ENCODE data around the gene MAML2. TPM values are rescaled to one million over a fixed set of nuclear protein-coding genes. Genes with fewer than 3 reads are reported as not detected.
A peak's percentile ranks its signal among the peaks of the same experiment; 100 is the strongest.
"Not testable (repeated sequence)": the region's sequence is repeated elsewhere in the genome, so short reads cannot be mapped to it uniquely, and the experiment has no call there.

The MAML2 gene
- total RNA-seq, 1 experiment from 2014 or later: 28.3 TPM

DNA sequence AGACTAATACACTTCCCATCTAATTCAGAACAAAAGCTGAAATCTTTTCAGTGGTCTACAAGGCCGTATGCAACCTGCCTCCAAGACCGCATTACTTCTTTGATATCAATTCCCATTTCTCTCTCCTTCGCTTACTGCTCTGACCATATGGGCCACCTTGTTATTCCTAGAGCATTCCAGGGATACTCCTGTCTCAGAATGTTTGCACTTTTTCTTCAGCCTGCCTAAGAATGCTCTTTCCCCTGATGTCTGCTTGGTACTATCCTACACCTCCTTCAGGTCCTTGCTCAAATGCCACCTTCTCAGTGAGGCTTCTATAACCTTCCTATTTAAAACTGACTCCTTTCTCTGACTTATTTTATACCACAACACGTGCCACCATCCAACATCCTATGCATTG is 71.2 kb downstream of the MAML2 start:
- Histone ChIP-seq H3K27me3 (ENCODE audit: insufficient read depth, low read depth) (no peaks in the 10 kb centered on the region), H3K79me2 (ENCODE audit: low read depth) (peaks cover 80% of the 10 kb centered on the region), H4K20me1 (ENCODE audit: insufficient read depth) (no peaks in the 10 kb centered on the region), H3K9me3 (ENCODE audit: insufficient read depth, low read depth) (peaks cover 8% of the 10 kb centered on the region; the same call in 1 of the 2 replicates), H3F3A (ENCODE audit: insufficient read depth, low read depth) (peaks cover 44% of the 10 kb centered on the region), H3K27ac (peak overlapping the region; percentile 94), H2AFZ (no peak overlapping the region), H3K9me2 (ENCODE audit: insufficient read depth) (no peaks in the 10 kb centered on the region), H3K4me3 (peak overlapping the region; percentile 36; the same call in 1 of the 2 replicates), H3K4me1 (replicated peaks; ENCODE audit: insufficient read depth) (peaks cover 67% of the 10 kb centered on the region), H3K36me3 (ENCODE audit: low read depth) (peaks cover 34% of the 10 kb centered on the region), H3K4me2 (peak overlapping the region; percentile 75)
- no peak for DNase-seq
- TF ChIP-seq EZH2 (IDR thresholded peaks at IDR 0.05; ENCODE audit: low read depth) (no peak), CTCF (conservative IDR thresholded peaks at IDR 0.05) (no peak)
- CTCF ChIA-PET: no interaction called here
- intact Hi-C loops (cut with micrococcal nuclease; ENCODE audit: unreplicated experiment): loop anchor here (2.0 kb wide), 2 partner anchors 35 to 69 kb away; no protein-coding TSS in a partner anchor
- POLR2A ChIA-PET (ENCODE audit: unreplicated experiment): no interaction called here
- no TSS peak for BruUV-seq (replicated peaks)

GRCh38 chr11:96271352-96271751 is 71.6 kb downstream of the MAML2 start:
- BruUV-seq (replicated peaks); H4K20me1 ChIP-seq (ENCODE audit: insufficient read depth); POLR2A ChIA-PET (ENCODE audit: unreplicated experiment); H3K27me3 ChIP-seq (ENCODE audit: insufficient read depth, low read depth); H3K4me3 ChIP-seq; H2AFZ ChIP-seq; CTCF ChIA-PET; intact Hi-C loops (cut with micrococcal nuclease; ENCODE audit: unreplicated experiment); H3K9me2 ChIP-seq (ENCODE audit: insufficient read depth); H3K9me3 ChIP-seq (ENCODE audit: insufficient read depth, low read depth); DNase-seq: not testable (repeated sequence)
- peaks cover 66% of the 10 kb centered on the region for H3K4me1 ChIP-seq (replicated peaks; ENCODE audit: insufficient read depth)
- peak overlapping the region; percentile 94; the same call in 1 of the 2 replicates for H3K27ac ChIP-seq
- H3K4me2 ChIP-seq: 0 out of 2 replicates have a peak overlapping the region, but pooled peaks have one; percentile 75
- peaks cover 37% of the 10 kb centered on the region for H3K36me3 ChIP-seq (ENCODE audit: low read depth)
- H3K79me2 ChIP-seq (ENCODE audit: low read depth): peaks cover 80% of the 10 kb centered on the region
- peaks cover 44% of the 10 kb centered on the region for H3F3A ChIP-seq (ENCODE audit: insufficient read depth, low read depth)

GRCh38 chr11:96268527-96268926 is 74.5 kb downstream of the MAML2 start:
- Histone ChIP-seq H3K27ac (peak overlapping the region; percentile 51), H3K36me3 (ENCODE audit: low read depth) (peaks cover 41% of the 10 kb centered on the region), H3K79me2 (ENCODE audit: low read depth) (peaks cover 80% of the 10 kb centered on the region), H3F3A (ENCODE audit: insufficient read depth, low read depth) (peaks cover 48% of the 10 kb centered on the region), H3K4me1 (replicated peaks; ENCODE audit: insufficient read depth) (peaks cover 60% of the 10 kb centered on the region)
- H3K9me2 ChIP-seq (ENCODE audit: insufficient read depth); H3K27me3 ChIP-seq (ENCODE audit: insufficient read depth, low read depth); H3K9me3 ChIP-seq (ENCODE audit: insufficient read depth, low read depth); POLR2A ChIA-PET (ENCODE audit: unreplicated experiment); H3K4me3 ChIP-seq; DNase-seq; BruUV-seq (replicated peaks); H4K20me1 ChIP-seq (ENCODE audit: insufficient read depth); intact Hi-C loops (cut with micrococcal nuclease; ENCODE audit: unreplicated experiment); H2AFZ ChIP-seq; H3K4me2 ChIP-seq; CTCF ChIA-PET: not testable (repeated sequence)

DNA sequence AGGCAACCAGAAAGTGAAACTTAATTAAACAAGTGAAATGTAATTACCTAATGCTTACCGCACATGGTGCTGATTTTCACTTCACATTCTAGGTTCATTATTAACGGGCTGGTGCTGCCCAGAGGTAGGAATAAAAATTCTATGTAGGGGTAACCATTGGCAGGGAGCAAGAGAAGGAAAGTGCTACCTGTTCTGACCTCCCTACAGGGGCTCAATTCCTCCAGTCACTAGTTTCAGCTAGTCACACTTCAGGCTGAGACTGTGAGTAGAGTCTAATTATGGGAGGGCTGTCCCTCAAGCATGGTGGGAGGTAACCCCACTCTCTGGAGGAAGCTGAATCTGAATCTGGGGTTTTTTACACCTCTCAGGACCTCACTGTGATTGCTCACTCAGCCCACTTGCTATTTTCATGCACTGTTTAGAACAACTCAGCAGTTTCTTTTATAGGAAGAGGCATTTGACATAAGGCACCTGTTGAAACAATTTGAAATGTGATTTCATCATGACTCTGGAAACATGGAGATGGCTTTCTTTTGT is 75.4 kb downstream of the MAML2 start:
- H3K27me3 ChIP-seq (ENCODE audit: insufficient read depth, low read depth): no peaks in the 10 kb centered on the region
- H3K4me1 ChIP-seq (replicated peaks; ENCODE audit: insufficient read depth): peaks cover 59% of the 10 kb centered on the region
- POLR2A ChIA-PET (ENCODE audit: unreplicated experiment): no interaction called here
- peak in 1 of 2 experiments; percentile 44 for DNase-seq
- H2AFZ ChIP-seq: no peak overlapping the region
- CTCF ChIA-PET: no interaction called here
- H3K9me2 ChIP-seq (ENCODE audit: insufficient read depth): no peaks in the 10 kb centered on the region
- intact Hi-C loops (cut with micrococcal nuclease; ENCODE audit: unreplicated experiment): no loop called here
- no peak overlapping the region for H3K4me3 ChIP-seq
- peaks cover 81% of the 10 kb centered on the region for H3K79me2 ChIP-seq (ENCODE audit: low read depth)
- H3K9me3 ChIP-seq (ENCODE audit: insufficient read depth, low read depth): peaks cover 8% of the 10 kb centered on the region; the same call in 1 of the 2 replicates
- peaks cover 46% of the 10 kb centered on the region for H3F3A ChIP-seq (ENCODE audit: insufficient read depth, low read depth)
- H3K4me2 ChIP-seq: no peak overlapping the region
- peak overlapping the region; percentile 51 for H3K27ac ChIP-seq
- no TSS peak for BruUV-seq (replicated peaks)
- TF ChIP-seq EZH2 (IDR thresholded peaks at IDR 0.05; ENCODE audit: low read depth) (no peak), CTCF (conservative IDR thresholded peaks at IDR 0.05) (no peak)
- no peaks in the 10 kb centered on the region for H4K20me1 ChIP-seq (ENCODE audit: insufficient read depth)
- H3K36me3 ChIP-seq (ENCODE audit: low read depth): peaks cover 41% of the 10 kb centered on the region

All from PC-9 (cell line).